ENCODE results near the gene BNIP5.

Gene BNIP5

DNA sequence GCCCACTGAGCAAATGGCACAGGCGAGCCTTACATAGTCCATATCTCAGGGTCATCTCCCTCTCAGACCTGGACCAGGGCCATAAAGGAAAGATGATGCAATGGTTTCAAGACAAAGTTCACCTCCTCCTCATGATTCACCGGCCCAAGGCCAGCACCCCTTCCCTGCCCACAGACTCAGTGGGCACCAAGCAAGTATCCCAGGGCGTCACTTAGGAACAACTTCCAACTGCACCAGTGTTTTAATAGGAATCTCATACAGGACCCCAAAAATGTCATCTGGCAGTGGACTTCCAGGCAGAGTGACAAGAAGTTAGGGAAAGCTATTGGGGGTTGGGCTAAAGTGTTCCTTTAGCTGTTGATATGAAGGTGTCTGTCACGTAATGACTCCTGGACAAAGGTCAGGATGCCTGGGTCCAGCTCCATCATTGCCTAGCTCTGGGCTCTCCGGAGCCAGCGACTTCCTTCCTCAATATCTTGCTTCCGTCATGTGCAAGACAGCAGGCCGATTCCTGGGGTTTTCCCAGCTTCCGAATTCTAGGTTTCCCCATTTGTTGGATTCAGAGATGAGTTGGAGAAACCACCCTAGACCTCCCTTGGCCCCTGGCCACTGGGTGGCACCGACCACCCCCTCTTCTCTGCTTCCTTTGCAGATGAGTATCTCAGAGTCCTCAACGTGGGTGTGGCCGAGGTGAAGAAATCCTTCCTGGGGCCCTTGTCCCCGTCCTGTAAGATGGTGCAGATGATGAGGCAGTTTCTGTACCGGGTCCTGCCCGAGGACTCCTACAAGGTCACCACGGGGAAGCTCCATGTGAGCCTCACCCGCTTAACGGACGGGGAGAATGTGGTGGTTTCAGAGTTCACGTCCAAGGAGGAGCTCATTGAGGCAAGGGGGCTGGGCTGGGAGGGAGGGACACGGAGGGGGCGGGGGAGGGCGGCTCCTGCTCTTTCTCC, 45.7 kb downstream of the BNIP5 start:
- no peak for FAIRE-seq

GRCh38 chr6:36289281-36289878, 47.3 kb downstream of the BNIP5 start:
- no peak for FAIRE-seq

DNA sequence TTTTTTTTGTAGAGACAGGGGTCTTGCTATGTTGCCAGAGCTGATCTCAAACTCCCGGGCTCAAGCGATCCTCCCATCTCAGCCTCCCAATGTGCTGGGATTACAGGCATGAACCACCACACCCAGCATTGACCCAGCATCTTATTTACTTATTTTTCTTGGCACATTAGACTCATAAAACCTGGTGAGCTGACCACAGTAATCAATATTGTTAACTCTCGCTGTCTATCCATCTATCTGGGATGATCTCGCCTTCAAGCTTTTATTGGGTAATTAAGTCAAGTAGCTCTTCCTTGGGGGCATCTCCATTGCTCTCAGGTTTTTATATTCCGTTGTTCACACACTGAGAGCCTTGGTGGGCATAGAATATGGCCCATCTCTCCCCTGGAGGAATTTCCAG, 49.8 kb downstream of the BNIP5 start:
- FAIRE-seq = no peak

- no peak for FAIRE-seq
Measured at GRCh38 chr6:36285797-36286196, 50.9 kb downstream of the BNIP5 start.

- no peak for FAIRE-seq
Measured at GRCh38 chr6:36285187-36285671, 51.5 kb downstream of the BNIP5 start.

DNA sequence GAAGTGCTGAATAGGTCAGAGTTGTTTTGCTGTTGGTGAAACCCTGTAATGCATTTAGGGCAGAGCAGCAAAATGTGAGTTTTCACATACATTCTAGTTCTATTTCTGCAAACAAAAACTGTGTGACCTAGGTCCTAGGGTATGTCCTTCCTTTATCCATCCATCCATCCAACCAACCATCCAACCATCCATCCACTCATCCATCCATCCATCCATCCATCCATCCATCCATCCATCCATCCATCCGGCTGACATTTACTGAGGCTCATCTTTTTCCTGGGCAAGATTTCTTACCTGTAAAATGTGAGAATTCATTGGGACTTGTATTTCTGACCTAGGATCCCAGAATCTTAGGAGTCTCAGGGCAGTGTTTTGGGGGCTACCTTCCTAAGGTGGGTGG, 52.3 kb downstream of the BNIP5 start:
- FAIRE-seq = no peak

- FAIRE-seq = no peak
Measured at GRCh38 chr6:36283608-36284007, 53.1 kb downstream of the BNIP5 start.

- no peak for FAIRE-seq
Measured at GRCh38 chr6:36280983-36281382, 55.7 kb downstream of the BNIP5 start.

DNA sequence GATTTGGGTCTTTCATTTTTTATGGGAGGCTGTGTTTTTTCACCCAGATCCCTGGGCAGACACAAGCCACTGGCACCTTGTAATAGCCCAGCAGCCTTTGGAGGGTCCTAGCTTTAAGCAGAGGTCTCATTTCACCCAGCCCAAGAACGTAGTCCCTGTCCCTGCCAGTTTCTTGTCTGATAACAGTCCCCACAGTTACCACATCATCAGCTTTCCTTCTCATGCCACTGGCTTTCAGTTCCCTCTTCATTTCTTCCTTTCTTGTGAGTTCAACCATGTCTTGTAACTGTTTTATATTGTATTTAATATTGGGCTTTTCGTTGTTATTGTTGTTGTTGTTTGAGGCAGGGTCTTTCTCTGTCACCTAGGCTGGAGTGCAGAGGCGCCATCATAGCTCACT, 56.2 kb downstream of the BNIP5 start:
- no peak for FAIRE-seq

GRCh38 chr6:36277946-36278470, 58.7 kb downstream of the BNIP5 start:
- FAIRE-seq = no peak

DNA sequence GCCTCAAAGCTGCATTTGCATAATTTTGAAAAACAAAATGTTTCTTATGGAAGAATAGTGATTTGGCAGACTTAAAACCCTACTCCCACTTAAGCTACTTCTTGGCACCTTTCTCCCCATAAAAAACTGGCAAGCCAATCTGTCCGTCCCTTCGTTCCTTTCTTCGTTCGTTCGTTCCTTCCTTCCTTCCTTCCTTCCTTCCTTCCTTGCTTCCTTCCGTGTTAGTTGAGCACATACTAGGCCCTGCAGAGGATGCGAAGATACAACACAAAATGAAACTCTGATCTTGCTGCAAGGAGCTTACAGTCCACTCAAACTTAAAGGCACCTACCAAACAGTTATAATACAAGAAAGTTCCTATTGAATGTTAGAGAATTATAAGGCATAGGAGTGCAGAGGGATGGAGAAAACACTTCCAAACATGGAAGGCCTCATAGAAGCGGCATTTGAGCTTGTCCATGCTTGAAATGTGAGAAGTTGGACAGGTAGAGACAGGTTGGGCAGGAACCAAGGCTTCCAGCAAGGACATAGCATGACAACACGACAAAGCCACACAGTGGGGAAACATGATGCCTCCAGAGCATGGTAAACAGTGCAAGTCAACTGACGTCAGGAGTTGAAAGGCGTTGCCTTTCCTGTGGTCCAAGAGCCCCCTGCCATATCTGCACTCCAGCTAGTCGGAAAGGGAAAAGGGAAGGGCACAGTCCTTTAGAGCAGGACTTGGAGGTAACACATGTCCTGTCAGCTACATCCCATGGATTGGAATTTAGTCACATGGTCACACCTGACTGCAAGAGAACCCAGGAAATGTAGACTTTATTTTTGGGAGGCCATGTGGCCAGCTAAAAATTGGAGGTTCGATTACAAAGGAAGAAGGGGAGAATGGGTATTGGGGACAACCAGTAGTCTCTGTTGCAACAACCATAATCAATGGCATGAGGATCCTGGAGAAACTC, 59.8 kb downstream of the BNIP5 start:
- FAIRE-seq = no peak

- no peak for FAIRE-seq
Measured at GRCh38 chr6:36273802-36274514, 62.7 kb downstream of the BNIP5 start.

- no peak for FAIRE-seq
Measured at GRCh38 chr6:36273067-36273466, 63.6 kb downstream of the BNIP5 start.

DNA sequence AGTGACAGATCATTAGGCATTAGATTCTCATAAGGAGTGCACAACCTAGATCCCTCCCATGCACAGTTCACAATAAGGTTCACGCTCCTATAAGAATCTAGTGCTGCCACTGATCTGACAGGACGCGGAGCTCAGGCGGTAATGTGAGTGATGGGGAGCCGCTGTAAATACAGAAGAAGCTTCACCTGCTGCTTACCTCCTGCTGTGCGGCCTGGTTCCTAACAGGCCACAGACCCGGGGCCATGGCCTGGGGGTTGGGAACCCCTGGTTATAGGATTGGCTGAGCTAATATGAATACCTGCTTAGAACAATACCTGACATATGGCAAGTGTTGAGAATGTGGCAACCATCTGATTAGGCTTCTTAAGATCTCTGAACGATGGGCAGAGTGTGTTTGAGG, 64.5 kb downstream of the BNIP5 start:
- FAIRE-seq = no peak

DNA sequence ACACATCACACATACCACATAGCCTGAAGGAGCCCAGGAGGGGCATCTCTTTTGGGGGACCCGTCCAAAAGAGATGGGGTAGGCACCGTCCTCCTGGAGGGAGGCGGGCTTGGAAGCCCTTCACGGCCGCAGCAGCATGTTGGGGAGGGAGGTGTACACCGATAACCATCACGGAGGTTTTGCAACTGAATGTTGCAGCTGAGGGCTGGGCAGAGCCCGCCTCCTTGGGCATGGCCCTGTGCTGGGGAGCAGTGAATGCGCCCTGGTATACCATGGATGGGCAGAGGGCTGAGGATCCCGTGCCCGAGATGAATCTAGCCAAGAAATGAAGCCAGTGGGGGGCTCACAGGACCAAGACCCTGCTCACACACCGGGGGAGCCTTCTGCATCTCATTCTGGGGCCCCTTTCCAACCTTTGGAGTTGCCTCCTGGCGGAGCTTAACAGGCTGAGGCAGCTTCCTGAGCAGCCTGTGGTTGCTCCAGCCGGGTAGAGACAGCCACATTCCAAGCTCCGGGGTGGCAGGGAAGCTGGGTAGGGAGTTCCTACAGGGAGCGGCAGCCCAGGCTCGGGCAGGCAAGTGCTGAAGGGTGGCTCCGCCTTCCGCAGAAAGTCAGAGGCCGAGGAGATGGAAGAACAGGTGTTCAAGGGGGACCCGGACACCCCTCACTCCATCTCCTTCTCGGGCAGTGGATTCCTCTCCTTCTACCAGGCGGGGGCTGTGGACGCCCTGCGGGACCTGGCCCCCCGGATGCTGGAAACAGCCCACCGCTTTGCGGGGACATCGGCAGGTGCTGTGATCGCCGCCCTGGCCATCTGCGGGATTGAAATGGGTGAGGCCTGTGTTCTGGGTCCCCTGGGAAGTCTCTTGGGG, 66.6 kb downstream of the BNIP5 start, which contains the start of gene PNPLA1:
TSS of gene PNPLA1 (plus strand) at position 227 of the 872 bp plus-strand sequence. CDS start at position 627, 400 bp downstream.
- no peak for FAIRE-seq

DNA sequence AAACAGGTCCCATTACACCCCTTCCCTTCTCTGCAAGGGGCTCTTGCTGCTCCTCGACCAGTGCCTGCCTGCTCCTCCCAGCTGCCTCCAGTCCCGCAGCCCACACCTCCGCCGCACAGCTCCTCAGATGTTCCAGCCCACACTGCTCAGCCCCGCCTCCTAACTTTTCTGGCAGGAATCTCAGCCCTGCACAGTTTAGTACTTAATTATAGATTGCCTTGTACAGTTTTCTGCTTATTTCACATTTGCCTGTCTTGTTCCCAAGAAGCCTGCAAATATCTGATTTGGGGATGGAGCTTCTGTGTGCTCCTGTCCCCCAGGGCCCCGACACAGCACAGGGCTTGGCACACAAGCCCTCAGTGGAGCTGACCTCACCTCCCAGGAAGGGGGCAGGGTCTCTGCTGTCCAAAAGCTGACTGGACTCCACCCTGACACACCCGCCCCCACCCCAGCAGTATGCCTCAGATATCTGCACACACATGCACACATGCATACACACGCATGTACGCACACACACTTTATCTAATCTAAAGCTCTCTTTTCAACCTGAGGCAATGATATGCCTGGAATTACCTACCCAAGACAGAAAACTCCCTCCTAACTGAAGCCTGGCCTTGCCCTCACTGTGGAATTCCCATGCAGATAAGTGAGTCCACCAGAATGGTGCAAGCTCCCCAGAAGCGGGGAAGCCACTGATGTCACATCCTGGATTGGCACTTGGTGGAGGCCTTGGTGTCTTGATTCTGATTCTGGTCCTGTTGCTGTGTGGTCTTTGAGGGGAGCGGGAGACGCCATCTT, 68.0 kb downstream of the BNIP5 start:
- no peak for FAIRE-seq

DNA sequence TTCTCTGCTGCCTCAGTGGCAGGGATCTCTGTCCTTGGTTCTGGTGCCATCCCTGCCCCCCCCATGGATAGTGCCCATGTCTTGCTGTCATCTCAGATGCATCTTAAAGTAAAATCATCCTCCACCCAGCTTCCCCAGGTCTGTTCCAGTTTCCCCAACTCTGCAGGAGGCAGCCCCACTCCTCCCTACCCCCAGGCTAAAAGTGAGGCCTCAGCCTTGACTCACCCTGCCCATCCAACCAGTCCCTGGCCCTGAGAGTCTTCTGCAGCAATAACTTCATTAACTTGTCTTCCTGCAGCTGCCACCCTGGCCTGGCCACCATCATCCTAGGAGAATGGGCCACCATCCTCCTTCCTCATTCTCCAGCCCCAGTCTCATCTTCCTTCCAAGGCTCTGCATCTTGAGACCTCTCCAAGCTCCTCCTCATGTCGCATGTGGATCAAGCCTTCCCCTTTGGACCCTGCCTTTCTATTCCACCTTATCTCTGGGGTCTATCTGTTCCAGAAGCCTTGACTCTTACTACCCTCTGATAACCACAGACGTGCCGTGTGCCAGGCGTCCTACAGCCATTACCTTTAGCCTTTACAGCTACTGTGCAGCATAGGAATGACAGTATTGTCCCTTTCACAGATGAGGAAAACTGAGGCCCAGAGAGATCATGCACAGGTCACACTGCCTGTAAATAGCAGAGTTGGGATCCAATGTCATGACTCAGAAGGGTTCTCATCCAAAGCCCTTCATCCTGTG, 68.8 kb downstream of the BNIP5 start:
- no peak for FAIRE-seq

DNA sequence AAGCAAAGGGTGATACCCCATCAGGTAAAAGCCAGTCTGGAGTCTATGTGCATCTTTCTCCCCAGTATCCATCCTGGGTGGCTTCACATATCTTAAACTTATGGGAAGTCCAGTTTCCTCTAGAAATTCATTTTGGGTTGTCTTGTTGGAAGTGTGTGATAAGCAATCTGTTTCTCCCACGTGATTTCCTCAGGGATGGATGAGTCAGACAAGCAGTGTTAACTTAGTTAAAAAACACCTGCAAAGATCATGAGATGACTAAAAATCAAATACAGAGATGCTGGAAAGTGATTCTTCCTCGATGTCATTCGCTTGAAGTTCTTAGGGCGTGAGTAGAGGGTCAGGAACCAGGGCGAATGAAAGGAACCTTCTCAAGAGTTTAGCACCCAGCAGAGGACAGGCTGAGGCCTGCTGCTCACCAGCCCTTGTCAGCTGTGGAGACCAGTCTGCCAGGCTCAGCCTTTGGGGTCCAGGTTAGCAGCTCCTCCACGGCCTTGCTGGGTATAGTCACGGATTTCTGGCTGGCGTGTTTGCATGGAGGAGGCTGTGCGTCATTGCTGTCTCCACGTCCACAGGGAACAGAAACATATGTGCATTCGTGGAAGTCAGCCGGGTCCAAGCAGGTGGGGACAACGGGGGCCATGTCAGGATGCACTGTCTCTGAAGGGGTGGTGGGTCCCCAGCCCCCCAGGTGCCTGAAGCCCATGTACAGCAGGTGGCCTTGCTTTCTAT, 69.6 kb downstream of the BNIP5 start:
- no peak for FAIRE-seq

Data from TTC549 (cell line).